Cardiac septum (tissue), 1 donor: ENCODE data around the gene CCT6A. TPM values are rescaled to one million over a fixed set of nuclear protein-coding genes. Genes with fewer than 3 reads are reported as not detected.
"Not testable (repeated sequence)": the region's sequence is repeated elsewhere in the genome, so short reads cannot be mapped to it uniquely, and the experiment has no call there.

Experiments used
- DNase-seq: peaks from one replicate; pipeline ENCODE4 v3.0.0-alpha.2; 2020; ENCODE audit warnings: low spot score
- intact Hi-C: fragments of 100-400 bp; cut with DNase I; formaldehyde crosslinking; loops from one replicate; pipeline ENCODE4 v1.14.0; 2022
- long read RNA-seq: library from polyadenylated mRNA; unstranded; transcript quantifications from one replicate; pipeline ENCODE4 v2.0.0, GENCODE V29; 2021
- total RNA-seq: library from RNA; stranded (reverse); fragmentation: NEBNext Ultra II Directional; extraction: Animal tissue kit (Norgen Biotek cat#: 25700); gene quantifications from one replicate; pipeline ENCODE4 v1.2.1, GENCODE V29; 2021
- donor health status: DM: no; HTN: no; CAD: no.

Gene CCT6A, protein sequence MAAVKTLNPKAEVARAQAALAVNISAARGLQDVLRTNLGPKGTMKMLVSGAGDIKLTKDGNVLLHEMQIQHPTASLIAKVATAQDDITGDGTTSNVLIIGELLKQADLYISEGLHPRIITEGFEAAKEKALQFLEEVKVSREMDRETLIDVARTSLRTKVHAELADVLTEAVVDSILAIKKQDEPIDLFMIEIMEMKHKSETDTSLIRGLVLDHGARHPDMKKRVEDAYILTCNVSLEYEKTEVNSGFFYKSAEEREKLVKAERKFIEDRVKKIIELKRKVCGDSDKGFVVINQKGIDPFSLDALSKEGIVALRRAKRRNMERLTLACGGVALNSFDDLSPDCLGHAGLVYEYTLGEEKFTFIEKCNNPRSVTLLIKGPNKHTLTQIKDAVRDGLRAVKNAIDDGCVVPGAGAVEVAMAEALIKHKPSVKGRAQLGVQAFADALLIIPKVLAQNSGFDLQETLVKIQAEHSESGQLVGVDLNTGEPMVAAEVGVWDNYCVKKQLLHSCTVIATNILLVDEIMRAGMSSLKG
- 74.0 TPM for total RNA-seq
- long read RNA-seq, transcript CCT6A-201 (14 exons, 2,719 nt) = major isoform, 185 of 209 reads
- long read RNA-seq, partial matches to known transcripts = 13 of 209 reads
- long read RNA-seq, other reads (novel, unspliced or antisense) = 7 of 209 reads

DNA sequence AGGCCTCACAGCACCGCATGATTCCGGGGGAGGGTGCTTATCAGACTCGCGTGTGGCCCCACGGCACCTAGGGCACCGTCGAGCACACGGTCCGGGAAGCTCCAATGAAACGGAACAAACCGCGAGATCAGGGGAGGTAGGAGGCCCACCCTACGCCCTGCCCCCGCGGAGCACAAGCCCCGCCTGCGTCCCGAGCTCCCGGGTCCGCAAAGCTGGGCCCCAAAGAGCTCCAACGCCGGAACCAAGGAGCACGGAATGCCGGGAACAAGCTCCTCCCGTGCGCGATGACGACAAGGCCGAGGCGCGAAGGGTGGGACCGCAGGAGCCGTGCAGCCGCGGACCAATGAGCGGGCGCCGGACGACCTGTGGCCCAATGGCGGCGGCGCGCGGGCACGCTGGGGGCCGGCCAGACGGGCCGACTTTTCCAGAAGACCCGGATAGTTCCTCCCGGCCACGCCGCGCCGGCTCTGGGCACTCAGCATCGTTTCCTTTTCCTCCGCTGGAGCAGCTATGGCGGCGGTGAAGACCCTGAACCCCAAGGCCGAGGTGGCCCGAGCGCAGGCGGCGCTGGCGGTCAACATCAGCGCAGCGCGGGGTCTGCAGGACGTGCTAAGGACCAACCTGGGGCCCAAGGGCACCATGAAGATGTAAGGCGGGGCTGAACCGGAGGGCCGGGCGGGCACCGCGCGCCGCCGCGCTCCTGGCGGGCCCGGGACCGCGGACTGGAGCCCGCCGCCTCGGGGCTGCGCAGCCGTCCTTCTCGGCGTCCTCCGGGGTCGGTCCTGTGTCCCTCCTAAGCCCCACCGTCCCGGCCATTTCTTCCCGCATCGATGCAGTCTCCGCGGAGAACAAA, at the start of gene CCT6A, which contains the start of gene PSPH:
TSS of gene CCT6A (plus strand) at position 427 of the 853 bp plus-strand sequence. CDS start at position 511, 84 bp downstream.
TSS of gene PSPH (minus strand) at position 106 of the 853 bp plus-strand sequence. CDS start 30,232 bp downstream, outside the sequence.
- DNase-seq = peak; percentile 99
- intact Hi-C loops = loop anchor here (1.0 to 2.0 kb wide), 2 partner anchors 13 to 87 kb away; partner anchors contain the start of genes NIPSNAP2 and SUMF2

DNA sequence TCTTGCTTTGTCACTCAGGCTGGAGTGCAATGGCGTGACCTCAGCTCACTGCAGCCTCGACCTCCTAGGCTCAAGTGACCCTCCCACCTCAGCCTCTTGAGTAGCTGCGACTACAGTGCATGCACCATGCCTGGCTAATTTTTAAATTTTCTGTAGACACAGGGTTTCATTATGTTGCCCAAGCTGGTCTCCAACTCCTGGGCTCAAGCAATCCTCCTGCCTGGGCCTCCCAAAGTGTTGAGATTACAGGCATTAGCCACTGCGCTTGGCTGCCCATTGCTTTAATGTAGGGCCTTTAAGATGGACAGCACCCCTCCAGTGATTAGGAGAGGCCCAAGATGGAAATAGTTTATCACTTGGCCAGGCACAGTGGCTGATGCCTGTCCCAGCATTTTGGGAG, 47.8 kb upstream of the CCT6A start:
- DNase-seq = no peak
- intact Hi-C loops = loop anchor here (2.0 kb wide), 1 partner anchor 71 kb away; no protein-coding TSS in a partner anchor

DNA sequence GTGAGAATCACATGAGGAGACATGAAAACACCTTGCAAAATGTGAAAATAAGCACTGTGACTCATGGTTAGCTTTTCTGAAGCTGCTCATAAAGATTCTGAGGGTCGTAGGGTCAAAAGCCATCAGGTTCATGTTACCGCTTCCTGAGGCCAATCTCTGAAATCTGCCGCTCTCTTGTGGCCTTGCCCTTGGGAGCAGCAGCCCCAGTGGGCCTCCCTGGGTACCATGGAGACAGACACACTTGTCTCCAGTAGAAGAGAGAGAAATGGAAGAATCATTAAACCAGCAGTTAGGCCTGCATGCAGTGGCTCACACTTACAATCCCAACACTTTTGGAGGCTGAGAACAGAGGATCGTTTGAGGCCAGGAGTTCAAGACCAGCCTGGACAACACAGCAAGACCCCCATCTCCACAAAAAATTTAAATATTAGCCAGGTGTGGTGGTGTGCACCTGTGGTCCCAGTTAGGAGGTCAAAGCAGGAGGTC, 44.4 kb upstream of the CCT6A start:
- DNase-seq = no peak
- intact Hi-C loops = no loop called here

DNA sequence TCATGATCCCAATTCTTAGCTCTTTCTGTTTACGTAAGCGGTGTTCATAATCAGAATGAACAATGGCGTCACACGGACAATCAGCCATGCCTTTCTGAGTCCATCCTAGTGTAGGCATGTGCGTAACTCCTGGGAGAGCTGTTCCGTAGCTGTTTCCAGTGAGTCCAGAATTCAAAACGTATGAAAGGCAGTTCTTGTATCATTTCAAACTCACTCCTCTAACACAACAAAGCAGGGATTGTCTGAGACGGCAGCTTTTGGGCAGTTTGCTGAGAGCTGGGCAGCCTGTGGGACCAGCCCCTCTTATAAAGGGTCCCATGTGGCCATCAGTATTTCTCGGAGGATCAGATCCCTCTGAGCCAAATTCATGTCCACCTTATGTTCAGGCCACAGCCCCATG, 43.7 kb upstream of the CCT6A start:
- intact Hi-C loops = no loop called here
- no peak for DNase-seq

DNA sequence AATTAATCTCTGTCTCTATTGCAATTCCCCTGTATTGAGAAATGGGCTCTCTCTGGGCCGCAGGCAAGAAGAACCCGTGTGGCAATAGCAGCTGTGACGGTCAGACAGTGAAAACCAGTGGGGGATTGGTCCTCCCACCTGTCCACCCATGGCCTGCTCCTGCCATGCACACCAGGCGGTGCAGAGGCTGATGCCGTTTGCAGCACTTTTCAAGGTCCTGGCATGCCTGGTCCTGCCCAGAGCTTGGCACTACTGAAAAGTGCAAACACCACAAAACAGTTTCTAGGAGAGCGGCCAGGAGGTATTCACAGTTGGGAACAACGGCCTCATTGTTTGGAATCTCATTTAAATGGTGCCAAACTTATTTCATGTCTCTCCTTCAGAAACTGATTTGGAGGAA, 41.9 kb upstream of the CCT6A start:
- no peak for DNase-seq

DNA sequence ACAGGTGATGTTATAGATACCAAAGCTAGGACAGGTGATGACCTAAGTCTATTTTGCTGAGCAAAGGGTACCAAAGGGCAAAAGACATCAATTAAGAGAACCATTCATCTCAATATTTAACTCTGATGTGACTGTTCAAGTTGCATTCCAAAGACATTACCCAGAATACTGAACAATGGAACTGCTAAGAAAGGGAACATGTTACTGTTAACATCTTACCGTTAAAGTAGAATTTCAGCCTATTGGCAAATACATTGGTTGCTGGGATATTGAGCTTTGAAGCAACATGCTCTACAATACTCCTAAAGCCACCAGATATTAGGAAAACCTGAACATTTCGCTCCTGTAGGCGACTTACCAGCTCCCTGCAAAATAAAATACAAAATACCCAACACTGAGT, 34.5 kb upstream of the CCT6A start:
- DNase-seq, intact Hi-C loops: not testable (repeated sequence)

More for the DNA sequence above, 41.9 kb upstream of the CCT6A start:
- intact Hi-C loops = no loop called here

DNA sequence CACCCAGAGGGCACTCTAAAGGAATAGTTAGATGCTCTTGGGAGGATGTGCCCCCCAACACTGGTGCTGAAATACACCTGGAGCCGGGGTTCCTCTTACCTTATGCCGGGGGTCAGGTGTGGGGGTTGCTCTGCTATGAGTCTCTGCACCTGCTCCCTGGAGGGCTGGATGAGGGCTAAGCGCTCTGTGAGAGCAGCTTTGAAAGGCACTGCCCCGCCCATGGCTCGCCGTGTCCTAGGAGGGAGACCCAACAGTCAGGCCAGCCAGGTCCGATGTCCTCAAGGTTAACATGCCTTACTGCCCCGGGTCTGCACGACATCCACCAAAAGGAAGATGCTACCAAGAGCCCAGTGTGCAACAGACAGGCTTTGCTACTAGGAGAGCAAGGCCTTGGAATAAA, 32.1 kb upstream of the CCT6A start:
- intact Hi-C loops = no loop called here
- no peak for DNase-seq

DNA sequence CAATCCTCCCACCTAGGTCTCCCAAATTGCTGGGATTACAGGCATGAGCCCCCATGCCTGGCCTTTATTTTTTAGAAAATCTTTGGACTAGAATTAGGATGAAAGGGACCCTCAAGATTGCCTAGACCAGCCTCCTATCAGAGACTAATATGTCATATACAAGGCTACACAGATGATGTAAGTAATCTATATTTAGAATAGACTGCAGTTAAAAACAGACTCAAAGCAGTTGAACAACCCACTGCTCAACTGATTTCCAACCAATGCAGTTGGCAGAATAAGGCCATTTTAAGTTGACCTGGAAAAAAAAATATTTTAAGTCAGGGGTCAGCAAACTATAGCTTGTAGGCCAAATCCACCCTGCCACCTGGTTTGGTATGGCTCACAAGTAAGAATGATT, 28.1 kb upstream of the CCT6A start:
- intact Hi-C loops = no loop called here
- no peak for DNase-seq

DNA sequence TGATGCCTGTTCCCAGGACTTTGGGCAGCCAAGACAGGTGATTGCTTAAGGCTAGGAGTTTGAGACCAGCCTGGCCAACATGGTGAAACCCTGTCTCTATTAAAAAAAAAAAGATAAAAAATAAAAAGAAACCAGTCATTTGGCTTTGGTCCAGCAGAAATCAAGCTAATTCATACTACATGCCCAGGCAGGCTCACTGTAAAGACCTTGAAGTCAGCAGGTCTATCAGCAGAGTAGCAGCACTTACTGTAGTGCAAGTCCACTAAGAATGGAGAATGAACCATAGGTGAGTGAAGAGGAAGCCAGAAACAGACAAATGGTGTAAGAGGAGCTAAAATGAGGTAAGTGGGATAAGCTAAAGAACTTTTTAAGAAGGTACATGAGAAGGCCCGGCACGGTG, 25.0 kb upstream of the CCT6A start:
- DNase-seq = no peak
- intact Hi-C loops = no loop called here

DNA sequence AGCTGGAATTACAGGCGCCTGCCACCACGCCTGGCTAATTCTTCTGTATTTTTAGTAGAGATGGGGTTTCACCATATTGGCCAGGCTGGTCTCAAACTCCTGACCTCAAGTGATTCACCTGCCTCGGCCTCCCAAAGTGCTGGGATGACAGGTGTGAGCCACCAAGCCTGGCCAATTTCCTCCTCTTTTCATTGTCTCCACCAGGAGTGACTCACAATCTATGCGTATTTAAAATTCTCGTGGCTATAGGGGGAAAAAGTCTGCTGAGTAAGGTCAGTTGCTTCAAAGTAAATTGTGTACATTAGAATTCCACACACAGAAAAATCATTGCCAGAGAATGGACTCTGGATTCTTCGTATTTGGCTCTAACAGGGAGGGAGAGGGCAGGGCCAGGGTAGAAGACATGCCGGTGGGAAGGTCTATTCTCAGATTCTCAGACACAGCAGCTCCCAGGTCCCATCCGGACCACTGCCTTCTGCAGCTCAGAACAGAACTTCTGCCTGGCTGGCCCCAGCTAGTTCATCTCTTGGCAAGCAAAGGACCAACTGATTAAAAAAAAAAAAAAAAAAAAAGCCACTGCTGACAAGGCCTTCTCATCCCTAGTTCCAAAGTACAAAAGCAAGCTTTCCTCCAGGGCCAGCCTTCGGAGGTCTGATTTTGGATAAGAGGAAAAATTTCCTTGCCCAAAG, 22.5 kb upstream of the CCT6A start:
- DNase-seq = no peak
- intact Hi-C loops = no loop called here

DNA sequence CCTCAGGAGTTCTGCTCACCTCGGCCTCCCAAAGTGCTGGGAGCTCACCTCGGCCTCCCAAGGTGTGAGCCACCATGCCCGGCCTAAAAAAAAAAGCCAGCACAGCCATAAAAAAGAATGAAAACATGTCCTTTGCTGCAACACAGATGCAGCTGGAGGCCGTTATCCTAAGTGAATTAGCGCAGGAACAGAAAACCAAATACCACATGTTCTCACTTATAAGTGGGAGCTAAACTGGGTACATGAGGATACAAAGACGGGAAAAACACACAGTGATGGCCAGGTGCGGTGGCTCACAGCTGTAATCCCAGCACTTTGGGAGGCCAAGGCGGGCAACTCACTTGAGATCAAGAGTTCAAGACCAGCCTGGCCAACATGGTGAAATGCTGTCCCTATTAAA, 21.2 kb upstream of the CCT6A start:
- intact Hi-C loops = no loop called here
- DNase-seq = no peak

DNA sequence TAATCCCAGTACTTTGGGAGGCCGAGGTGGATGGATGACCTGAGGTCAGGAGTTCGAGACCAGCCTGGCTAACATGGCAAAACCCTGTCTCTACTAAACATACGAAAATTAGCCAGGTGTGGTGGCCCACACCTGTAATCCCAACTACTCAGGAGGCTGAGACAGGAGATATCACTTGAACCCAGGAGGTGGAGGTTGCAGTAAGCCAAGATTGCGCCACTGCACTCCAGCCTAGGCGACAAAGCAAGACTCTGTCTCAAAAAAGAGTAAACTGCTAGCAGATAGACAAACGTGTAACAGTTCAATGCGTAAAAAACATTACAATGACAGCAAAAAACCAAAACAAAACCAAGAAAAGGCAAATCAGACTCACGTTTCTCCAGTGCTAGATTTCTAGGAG, 20.0 kb upstream of the CCT6A start:
- intact Hi-C loops = not testable (repeated sequence)
- peak; percentile 41 for DNase-seq

DNA sequence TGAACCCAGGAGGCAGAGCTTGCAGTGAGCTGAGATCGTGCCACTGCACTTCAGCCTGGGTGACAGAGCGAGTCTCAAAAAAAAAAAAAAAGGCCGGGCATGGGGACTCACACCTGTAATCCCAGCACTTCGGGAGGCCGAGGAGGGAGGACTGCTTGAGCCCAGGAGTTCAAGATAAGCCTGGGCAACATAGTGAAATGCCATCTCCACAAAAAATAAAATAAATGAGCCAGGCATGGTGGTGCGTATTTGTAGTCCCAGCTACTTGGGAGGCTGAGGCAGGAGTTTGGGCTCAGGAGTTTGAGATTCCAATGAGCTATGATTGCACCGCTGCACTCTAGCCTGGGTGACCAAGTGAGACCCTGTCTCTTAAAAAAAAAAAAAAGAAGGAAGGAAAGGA, 19.0 kb upstream of the CCT6A start:
- DNase-seq, intact Hi-C loops: not testable (repeated sequence)

DNA sequence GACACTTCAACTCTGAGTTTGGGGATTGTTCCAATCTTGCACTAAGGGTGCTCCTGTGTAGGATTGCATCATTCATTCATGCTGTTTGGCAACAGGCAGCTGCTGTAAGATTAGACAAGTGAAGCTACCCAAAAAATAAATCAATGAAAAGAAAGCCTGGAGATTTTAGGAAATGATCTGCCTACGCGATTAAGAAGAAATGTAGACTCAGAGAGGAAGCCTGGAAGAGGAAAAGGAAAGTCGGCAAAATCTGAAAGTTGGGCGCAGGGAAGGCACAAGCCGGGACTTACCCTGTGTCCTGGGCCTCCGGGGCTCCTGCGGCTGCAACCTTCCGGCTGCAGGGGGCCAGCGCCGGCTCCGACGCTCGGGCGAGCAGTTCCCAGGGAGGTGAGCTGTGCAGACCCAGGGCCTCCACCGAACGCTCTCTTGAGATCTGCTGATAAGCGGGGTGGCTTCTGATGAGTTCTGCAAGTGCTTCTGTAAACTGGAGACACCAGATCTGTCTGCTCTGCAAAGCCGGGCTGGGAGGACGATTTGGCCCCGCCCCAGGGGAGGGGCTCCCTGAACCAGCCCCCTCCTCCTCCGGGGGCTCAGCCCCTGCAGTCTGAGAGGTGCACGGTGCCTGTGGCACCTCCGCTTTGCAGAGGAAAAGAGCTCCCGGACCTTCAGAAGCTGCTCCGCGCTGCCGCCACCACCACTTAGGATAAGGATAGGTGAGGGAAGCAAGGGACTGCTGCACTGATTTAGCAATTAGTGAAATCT, 17.7 kb upstream of the CCT6A start:
- DNase-seq = peak; percentile 82
- intact Hi-C loops = no loop called here

DNA sequence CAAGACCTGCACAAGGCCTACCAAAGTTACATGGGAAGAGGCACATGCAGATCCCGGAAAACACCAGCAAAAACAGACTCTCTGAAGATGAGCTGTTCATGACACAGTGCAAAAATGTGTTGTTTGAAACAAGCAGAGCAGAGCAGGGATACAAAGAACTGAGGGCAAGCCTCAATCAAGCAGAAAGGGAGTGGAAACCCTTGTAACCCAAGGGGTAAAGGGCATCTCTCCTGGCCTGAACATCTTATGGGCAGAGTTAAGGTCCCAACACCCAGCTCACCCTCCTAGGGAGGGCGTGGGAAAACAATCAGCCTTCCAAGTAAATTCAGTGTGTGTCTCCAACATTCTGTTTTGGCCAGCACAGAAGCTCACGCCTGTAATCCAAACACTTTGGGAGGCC, 10.8 kb upstream of the CCT6A start:
- peak; percentile 41 for DNase-seq
- intact Hi-C loops = no loop called here

DNA sequence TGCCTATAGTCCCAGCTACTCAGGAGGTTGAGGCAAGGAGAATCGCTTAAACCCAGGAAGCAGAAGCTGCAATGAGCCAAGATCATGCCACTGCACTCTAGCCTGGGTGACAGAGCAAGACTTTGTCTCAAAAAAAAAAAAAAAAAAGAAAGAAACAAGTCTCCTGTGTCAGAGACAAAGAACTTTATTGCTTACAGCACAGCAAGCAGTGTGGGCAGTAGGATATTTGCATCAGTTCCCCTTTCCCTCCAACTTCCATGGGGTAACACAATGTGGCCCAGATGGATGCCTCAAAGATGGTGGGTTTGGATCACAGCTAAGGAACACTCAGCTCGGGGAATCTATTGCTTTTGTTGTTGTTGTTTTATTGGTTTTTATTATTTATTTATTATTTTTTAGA, 5.8 kb upstream of the CCT6A start:
- intact Hi-C loops, DNase-seq: not testable (repeated sequence)

DNA sequence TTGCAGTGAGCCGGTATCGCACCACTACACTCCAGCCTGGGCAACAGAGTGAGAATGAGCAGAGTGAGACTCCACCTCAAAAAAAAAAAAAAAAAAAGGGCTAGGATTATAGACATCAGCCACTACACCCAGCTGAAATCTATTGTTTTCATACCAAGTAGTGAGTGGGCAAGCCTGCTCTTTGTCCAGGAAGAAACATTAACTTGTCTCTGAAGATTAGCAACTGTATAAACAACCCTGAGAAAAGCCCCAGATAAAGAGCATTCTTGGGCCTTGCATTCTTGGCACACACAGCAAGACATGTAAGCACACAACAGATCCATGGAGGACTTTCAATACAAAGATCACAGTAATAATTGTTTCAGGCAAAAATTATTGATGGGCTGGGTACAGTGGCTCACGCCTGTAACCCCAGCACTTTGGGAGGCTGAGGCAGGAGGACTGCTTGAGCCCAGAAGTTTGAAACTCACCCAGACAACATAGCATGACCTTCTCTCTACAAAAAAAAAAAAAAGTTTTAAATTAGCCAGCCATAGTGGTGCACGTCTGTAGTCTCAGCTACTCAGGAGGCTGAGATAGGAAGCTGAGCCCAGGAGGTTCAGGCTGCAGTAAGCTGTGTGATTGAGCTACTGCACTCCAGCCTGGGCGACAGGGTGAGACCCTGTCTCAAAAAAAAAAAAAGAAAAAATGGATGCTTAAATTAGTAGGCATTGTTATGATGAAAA, 4.7 kb upstream of the CCT6A start:
- no peak for DNase-seq
- intact Hi-C loops = no loop called here
